ENCODE data around the gene MVB12A. TPM values are rescaled to one million over a fixed set of nuclear protein-coding genes. Genes with fewer than 3 reads are reported as not detected.
A peak's percentile ranks its signal among the peaks of the same experiment; 100 is the strongest.

Gene MVB12A
- total RNA-seq, 1 experiment from 2014 or later, result 82.5 TPM

- no peak overlapping the region for H3K4me3 ChIP-seq (ENCODE audit: low read length)
- peaks cover 7% of the 10 kb centered on the region; the same call in 1 of the 2 replicates for H3K79me2 ChIP-seq (ENCODE audit: low read length)
- no peak overlapping the region for H3K27ac ChIP-seq (ENCODE audit: low read length)
- no peak for ATAC-seq
- H3K9ac ChIP-seq (ENCODE audit: low read length), result no peak overlapping the region
- POLR2A ChIA-PET (ENCODE audit: unreplicated experiment), result no interaction called here
- CTCF ChIA-PET, result no interaction called here
- H2AFZ ChIP-seq (ENCODE audit: low read length), result 0 out of 2 replicates have a peak overlapping the region, but pooled peaks have one; percentile 33
- H3K9me3 ChIP-seq (ENCODE audit: low read length), result no peaks in the 10 kb centered on the region
- H3F3A ChIP-seq (ENCODE audit: low read length, unreplicated experiment), result no peaks in the 10 kb centered on the region
- no peaks in the 10 kb centered on the region for H4K20me1 ChIP-seq (ENCODE audit: low read length)
- no peak for DNase-seq
- no peaks in the 10 kb centered on the region for H3K36me3 ChIP-seq (ENCODE audit: low read depth, low read length)
- H3K27me3 ChIP-seq (ENCODE audit: low read length), result no peaks in the 10 kb centered on the region
- TF ChIP-seq EZH2 (IDR thresholded peaks at IDR 0.05; ENCODE audit: low read length, unreplicated experiment), result no peak
- no peaks in the 10 kb centered on the region for H3K9me2 ChIP-seq (replicated peaks; ENCODE audit: low read length)
- peaks cover 14% of the 10 kb centered on the region for H3K4me1 ChIP-seq (ENCODE audit: insufficient read depth, low read length)
- intact Hi-C loops (cut with micrococcal nuclease), result loop anchor here (2.0 to 5.0 kb wide), 3 partner anchors 15 to 75 kb away; partner anchors contain the start of gene CCDC194
- no TSS peak for BruUV-seq (replicated peaks)
- H3K4me2 ChIP-seq (ENCODE audit: low read length), result no peak overlapping the region
Observed at GRCh38 chr19:17467471-17468301, 47.8 kb downstream of the MVB12A start.

- Histone ChIP-seq H3F3A (ENCODE audit: low read length, unreplicated experiment) (no peaks in the 10 kb centered on the region), H3K4me1 (ENCODE audit: insufficient read depth, low read length) (peaks cover 14% of the 10 kb centered on the region), H3K9me3 (ENCODE audit: low read length) (no peaks in the 10 kb centered on the region), H3K9ac (ENCODE audit: low read length) (peak overlapping the region; percentile 76), H3K4me2 (ENCODE audit: low read length) (peak overlapping the region; percentile 98), H3K27ac (ENCODE audit: low read length) (peak overlapping the region; percentile 65), H3K27me3 (ENCODE audit: low read length) (no peaks in the 10 kb centered on the region), H4K20me1 (ENCODE audit: low read length) (no peaks in the 10 kb centered on the region), H3K9me2 (replicated peaks; ENCODE audit: low read length) (no peaks in the 10 kb centered on the region), H3K36me3 (ENCODE audit: low read depth, low read length) (no peaks in the 10 kb centered on the region), H3K79me2 (ENCODE audit: low read length) (peaks cover 7% of the 10 kb centered on the region; the same call in 1 of the 2 replicates), H3K4me3 (ENCODE audit: low read length) (peak overlapping the region; percentile 91), H2AFZ (ENCODE audit: low read length) (peak overlapping the region; percentile 91)
- no TSS peak for BruUV-seq (replicated peaks)
- POLR2A ChIA-PET (ENCODE audit: unreplicated experiment), result no interaction called here
- DNase-seq (no peak), ATAC-seq (no peak)
- intact Hi-C loops (cut with micrococcal nuclease), result loop anchor here (5.0 kb wide), 2 partner anchors 41 to 76 kb away; partner anchors contain the start of gene CCDC194
- CTCF ChIA-PET, result no interaction called here
- TF ChIP-seq EZH2 (IDR thresholded peaks at IDR 0.05; ENCODE audit: low read length, unreplicated experiment), result no peak
- no peak for TF ChIP-seq CTCF (conservative IDR thresholded peaks at IDR 0.05; ENCODE audit: low read depth, low read length)
Observed at GRCh38 chr19:17468302-17469091, 48.6 kb downstream of the MVB12A start.

- intact Hi-C loops (cut with micrococcal nuclease), result loop anchor here (5.0 kb wide), 2 partner anchors 42 to 77 kb away; partner anchors contain the start of gene CCDC194
Observed at GRCh38 chr19:17469092-17469480, 49.2 kb downstream of the MVB12A start.

More at GRCh38 chr19:17469092-17469480, 49.2 kb downstream of the MVB12A start:
- Histone ChIP-seq H3K27me3 (ENCODE audit: low read length) (no peaks in the 10 kb centered on the region), H3K4me1 (ENCODE audit: insufficient read depth, low read length) (peaks cover 14% of the 10 kb centered on the region), H3K9ac (ENCODE audit: low read length) (peak overlapping the region; percentile 76), H4K20me1 (ENCODE audit: low read length) (no peaks in the 10 kb centered on the region), H3K4me2 (ENCODE audit: low read length) (peak overlapping the region; percentile 98), H3K4me3 (ENCODE audit: low read length) (peak overlapping the region; percentile 91), H3K9me3 (ENCODE audit: low read length) (no peaks in the 10 kb centered on the region), H3K9me2 (replicated peaks; ENCODE audit: low read length) (no peaks in the 10 kb centered on the region), H2AFZ (ENCODE audit: low read length) (peak overlapping the region; percentile 91), H3K36me3 (ENCODE audit: low read depth, low read length) (no peaks in the 10 kb centered on the region), H3F3A (ENCODE audit: low read length, unreplicated experiment) (no peaks in the 10 kb centered on the region), H3K27ac (ENCODE audit: low read length) (peak overlapping the region; percentile 65), H3K79me2 (ENCODE audit: low read length) (peaks cover 7% of the 10 kb centered on the region; the same call in 1 of the 2 replicates)
- CTCF ChIA-PET, result no interaction called here
- DNase-seq (no peak), ATAC-seq (no peak; the same call in 1 of the 2 replicates)
- TF ChIP-seq CTCF (conservative IDR thresholded peaks at IDR 0.05; ENCODE audit: low read depth, low read length) (no peak), EZH2 (IDR thresholded peaks at IDR 0.05; ENCODE audit: low read length, unreplicated experiment) (no peak), EZH2phosphoT487 (IDR thresholded peaks at IDR 0.05; ENCODE audit: borderline replicate concordance, low read length) (no peak)
- POLR2A ChIA-PET (ENCODE audit: unreplicated experiment), result no interaction called here
- TSS peak; percentile 84 for BruUV-seq (replicated peaks)
